ENCODE data around the gene TSEN15. TPM values are rescaled to one million over a fixed set of nuclear protein-coding genes. Genes with fewer than 3 reads are reported as not detected.

The TSEN15 gene
- total and polyA plus RNA-seq, 2 of the 13 experiments (the other 11 are each of a cell fraction or from before 2014, with no cell fraction given), result 25.6 to 35.8 TPM

GRCh38 chr1:184036517-184036949 is 15.0 kb upstream of the TSEN15 start (continued):
- TF ChIP-seq GTF3A (CRISPR knock-in tag; conservative IDR thresholded peaks at IDR 0.05) (no peak), SOX6 (IDR thresholded peaks at IDR 0.05) (no peak), SOX6 (CRISPR knock-in tag; IDR thresholded peaks at IDR 0.05) (no peak; the same call in 1 of the 2 replicates), ZBTB21 (CRISPR knock-in tag; IDR thresholded peaks at IDR 0.05) (no peak), ZNF7 (CRISPR knock-in tag; IDR thresholded peaks at IDR 0.05) (no peak), ZC3H13 (CRISPR knock-in tag; IDR thresholded peaks at IDR 0.05) (no peak), TP53 (CRISPR knock-in tag; conservative IDR thresholded peaks at IDR 0.05) (0 out of 2 replicates have a peak, but pooled peaks have one; percentile 32), ZBED4 (CRISPR knock-in tag; IDR thresholded peaks at IDR 0.05; ENCODE audit: borderline replicate concordance) (no peak), MXD1 (CRISPR knock-in tag; IDR thresholded peaks at IDR 0.05) (no peak), NFE2L1 (CRISPR knock-in tag; IDR thresholded peaks at IDR 0.05; ENCODE audit: borderline replicate concordance) (no peak), KDM1A (CRISPR knock-in tag; IDR thresholded peaks at IDR 0.05) (no peak; the same call in 1 of the 2 replicates), U2AF1 (optimal IDR thresholded peaks at IDR 0.05; ENCODE audit: low read depth, low read length) (no peak), ZSCAN5A (CRISPR knock-in tag; IDR thresholded peaks at IDR 0.05; ENCODE audit: borderline replicate concordance) (no peak), SMARCC2 (IDR thresholded peaks at IDR 0.05) (no peak), ZNF138 (CRISPR knock-in tag; IDR thresholded peaks at IDR 0.05; ENCODE audit: low read depth) (no peak), SRF (IDR thresholded peaks at IDR 0.05; ENCODE audit: low read depth, low read length) (no peak), SRSF1 (optimal IDR thresholded peaks at IDR 0.05; ENCODE audit: low read depth, low read length) (no peak), HNF4A (CRISPR knock-in tag; IDR thresholded peaks at IDR 0.05) (no peak), ZNF501 (CRISPR knock-in tag; IDR thresholded peaks at IDR 0.05) (no peak; the same call in 1 of the 2 replicates), SALL1 (CRISPR knock-in tag; IDR thresholded peaks at IDR 0.05) (0 out of 2 replicates have a peak, but pooled peaks have one; percentile 29), FOXJ3 (CRISPR knock-in tag; IDR thresholded peaks at IDR 0.05; ENCODE audit: borderline replicate concordance) (no peak), NFE2L2 (IDR thresholded peaks at IDR 0.05; ENCODE audit: low read length) (no peak)

Data from HepG2 (cell line).